Muscle of leg (tissue), 11 donors: ENCODE results near the gene MYO7B. TPM values are rescaled to one million over a fixed set of nuclear protein-coding genes. Genes with fewer than 3 reads are reported as not detected.
A peak's percentile ranks its signal among the peaks of the same experiment; 100 is the strongest.

Experiments used
- DNase-seq: peaks from one replicate; pipeline ENCODE4 v3.0.0; 2013
- H3K27ac ChIP-seq: one replicate; pipeline ENCODE4 v1.5.1; 2013; ENCODE audit warnings: mild to moderate bottlenecking, low read length, control low read depth
- H3K27me3 ChIP-seq: one replicate; pipeline ENCODE4 v1.6.1; 2013; ENCODE audit warnings: low read length; ENCODE audit not compliant: control insufficient read depth, insufficient read depth
- H3K36me3 ChIP-seq: one replicate; pipeline ENCODE4 v1.6.1; 2013; ENCODE audit warnings: low read length; ENCODE audit not compliant: control insufficient read depth, insufficient read depth
- H3K4me1 ChIP-seq: one replicate; pipeline ENCODE4 v1.6.1; 2013; ENCODE audit warnings: low read length; ENCODE audit not compliant: control insufficient read depth, insufficient read depth
- H3K4me3 ChIP-seq: one replicate; pipeline ENCODE4 v1.5.1; 2013; ENCODE audit warnings: low read length, control low read depth
- H3K9me3 ChIP-seq: replicated peaks from 2 replicates; pipeline ENCODE4 v1.6.1; 2013; ENCODE audit warnings: low read depth, low read length; ENCODE audit not compliant: control insufficient read depth
- WGBS: methylation state at CpG from one replicate; pipeline ENCODE4 v1.1.5; 2013; ENCODE audit warnings: missing lambda C conversion rate; ENCODE audit not compliant: insufficient coverage; 5-methylcytosine and 5-hydroxymethylcytosine counted together
- polyA plus RNA-seq, 8 donors: library from polyadenylated mRNA; unstranded; fragments of 120-200 nt; gene quantifications; one replicate each; pipeline versions ENCODE4 v1.2.1 to v1.2.3, GENCODE V29; 2013; ENCODE audit warnings: inconsistent platforms in 1 of 8, low replicate concordance in 1 of 8; ENCODE audit not compliant: insufficient read length in 8 of 8, insufficient read depth in 1 of 8
- total RNA-seq: library from RNA; stranded (reverse); fragments of 120-200 nt; gene quantifications from one replicate; pipeline ENCODE4 v1.2.4, GENCODE V29; 2013

The MYO7B gene
- total and polyA plus RNA-seq, 9 donors = 0.31 to 15.1 (median 0.76) TPM

GRCh38 chr2:127563458-127564428, 28.3 kb downstream of the MYO7B start:
- 83% methylated on average over 3 of the region's 14 CpGs for WGBS
- no peak for DNase-seq
- Histone ChIP-seq H3K4me3 (no peak overlapping the region), H3K36me3 (no peaks in the 10 kb centered on the region), H3K27ac (no peak overlapping the region), H3K9me3 (no peaks in the 10 kb centered on the region), H3K4me1 (no peaks in the 10 kb centered on the region), H3K27me3 (peaks cover 7% of the 10 kb centered on the region)

GRCh38 chr2:127564429-127565260, 29.2 kb downstream of the MYO7B start:
- Histone ChIP-seq H3K27ac (no peak overlapping the region), H3K4me1 (peaks cover 6% of the 10 kb centered on the region), H3K27me3 (peaks cover 2% of the 10 kb centered on the region), H3K4me3 (no peak overlapping the region), H3K36me3 (no peaks in the 10 kb centered on the region), H3K9me3 (no peaks in the 10 kb centered on the region)
- DNase-seq = no peak
- 79% methylated on average over 9 of the region's 11 CpGs for WGBS

DNA sequence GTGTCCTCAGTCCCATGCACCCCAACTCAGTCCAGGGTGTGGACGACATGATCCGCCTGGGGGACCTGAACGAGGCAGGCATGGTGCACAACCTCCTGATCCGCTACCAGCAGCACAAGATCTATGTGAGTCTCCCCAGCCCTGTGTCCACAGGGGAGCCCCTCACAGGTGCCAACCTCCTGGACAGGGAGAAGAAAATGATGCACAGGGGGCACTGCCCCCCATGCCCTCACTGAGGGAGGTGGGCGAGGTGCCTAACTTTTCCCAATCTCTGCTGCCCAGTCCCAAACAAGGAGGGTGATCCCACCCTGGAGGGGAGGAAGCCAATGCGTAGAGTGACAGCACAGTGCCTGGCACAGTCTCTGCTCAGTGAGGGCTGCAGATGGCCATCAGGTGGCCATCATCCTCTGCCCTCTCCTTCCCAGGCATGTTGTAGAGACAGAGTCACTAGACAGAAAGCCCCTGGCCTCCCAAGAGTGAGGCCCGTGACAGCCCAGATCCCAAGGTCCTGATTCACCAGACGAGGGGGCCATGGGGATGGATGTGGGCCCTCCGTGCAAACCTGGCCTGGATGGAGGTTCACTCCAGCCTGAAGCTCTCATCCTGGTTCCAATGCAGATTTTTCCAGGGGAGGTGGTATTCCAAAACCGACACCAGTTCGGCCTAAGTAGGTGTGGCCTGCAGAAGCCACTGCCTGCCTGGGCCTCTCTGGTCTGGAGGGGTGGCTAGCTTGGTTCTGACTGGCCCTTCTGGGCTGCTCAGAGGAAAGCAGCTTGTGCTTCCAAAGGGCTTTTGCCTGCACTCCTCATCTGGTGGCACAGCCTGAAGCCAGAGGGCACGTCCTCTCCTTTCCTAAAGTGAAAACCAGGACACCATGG, 30.0 kb downstream of the MYO7B start:
- H3K27me3 ChIP-seq = peaks cover 6% of the 10 kb centered on the region
- 79% methylated on average over 7 of the region's 12 CpGs for WGBS
- H3K4me3 ChIP-seq = no peak overlapping the region
- H3K27ac ChIP-seq = no peak overlapping the region
- peaks cover 10% of the 10 kb centered on the region for H3K4me1 ChIP-seq
- no peaks in the 10 kb centered on the region for H3K36me3 ChIP-seq
- DNase-seq = no peak
- H3K9me3 ChIP-seq = no peaks in the 10 kb centered on the region

- Histone ChIP-seq H3K27me3 (peaks cover 6% of the 10 kb centered on the region), H3K9me3 (no peaks in the 10 kb centered on the region), H3K36me3 (no peaks in the 10 kb centered on the region), H3K4me3 (no peak overlapping the region), H3K4me1 (peaks cover 10% of the 10 kb centered on the region), H3K27ac (no peak overlapping the region)
- DNase-seq = no peak
- 87% methylated on average over 4 of the region's 5 CpGs for WGBS
Measured at GRCh38 chr2:127566139-127566417, 30.6 kb downstream of the MYO7B start.

DNA sequence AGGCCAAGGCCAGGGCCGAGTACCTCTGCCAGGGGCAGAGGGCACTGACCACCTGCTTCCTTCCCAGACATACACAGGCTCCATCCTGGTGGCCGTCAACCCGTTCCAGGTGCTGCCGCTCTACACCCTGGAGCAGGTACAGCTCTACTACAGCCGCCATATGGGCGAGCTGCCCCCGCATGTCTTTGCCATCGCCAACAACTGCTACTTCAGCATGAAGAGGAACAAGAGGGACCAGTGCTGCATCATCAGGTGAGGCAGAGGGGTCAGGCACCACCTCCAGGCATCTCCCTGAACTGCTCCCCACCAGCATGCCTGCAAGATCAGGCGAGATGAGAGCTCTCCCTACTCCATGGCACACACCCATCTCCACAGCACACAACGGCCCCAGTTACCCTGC, 31.1 kb downstream of the MYO7B start:
- Histone ChIP-seq H3K4me3 (no peak overlapping the region), H3K4me1 (peaks cover 10% of the 10 kb centered on the region), H3K36me3 (no peaks in the 10 kb centered on the region), H3K27ac (no peak overlapping the region), H3K27me3 (peaks cover 6% of the 10 kb centered on the region), H3K9me3 (no peaks in the 10 kb centered on the region)
- 81% methylated on average over 10 of the region's 10 CpGs for WGBS
- DNase-seq = no peak

DNA sequence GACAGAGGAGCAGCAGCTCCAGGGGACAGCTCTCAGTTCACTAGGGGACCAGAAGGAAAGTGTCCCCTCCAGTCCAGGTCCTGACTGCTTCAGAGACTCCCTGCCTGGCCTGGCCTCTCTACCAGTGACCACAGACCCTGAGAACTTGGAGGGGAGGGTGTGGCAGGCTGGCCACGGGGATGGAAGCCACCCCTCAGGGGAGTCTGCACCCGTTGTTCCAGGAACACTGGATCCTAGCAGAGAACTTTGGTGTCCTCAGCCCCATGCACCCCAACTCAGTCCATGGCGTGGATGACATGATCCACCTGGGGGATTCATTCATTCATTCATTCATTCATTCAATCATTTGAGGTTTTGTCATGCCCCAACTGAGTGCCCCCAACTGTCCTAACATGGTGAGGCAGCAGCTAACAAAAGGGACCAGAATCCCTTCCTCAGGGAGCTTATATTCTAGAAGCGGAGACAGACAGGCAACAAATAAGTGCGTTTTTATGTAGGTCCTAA, 31.9 kb downstream of the MYO7B start:
- H3K4me3 ChIP-seq = no peak overlapping the region
- no peak for DNase-seq
- H3K9me3 ChIP-seq = no peaks in the 10 kb centered on the region
- no peak overlapping the region for H3K27ac ChIP-seq
- no peaks in the 10 kb centered on the region for H3K36me3 ChIP-seq
- 60% methylated on average over 5 of the region's 5 CpGs for WGBS
- H3K4me1 ChIP-seq = peaks cover 10% of the 10 kb centered on the region
- H3K27me3 ChIP-seq = peaks cover 6% of the 10 kb centered on the region

GRCh38 chr2:127568128-127568527, 32.6 kb downstream of the MYO7B start:
- no peak overlapping the region for H3K4me3 ChIP-seq
- H3K27ac ChIP-seq = no peak overlapping the region
- H3K4me1 ChIP-seq = peaks cover 10% of the 10 kb centered on the region
- H3K9me3 ChIP-seq = no peaks in the 10 kb centered on the region
- no peaks in the 10 kb centered on the region for H3K36me3 ChIP-seq
- WGBS = 74% methylated on average over 4 of the region's 6 CpGs
- DNase-seq = no peak
- H3K27me3 ChIP-seq = peaks cover 6% of the 10 kb centered on the region

DNA sequence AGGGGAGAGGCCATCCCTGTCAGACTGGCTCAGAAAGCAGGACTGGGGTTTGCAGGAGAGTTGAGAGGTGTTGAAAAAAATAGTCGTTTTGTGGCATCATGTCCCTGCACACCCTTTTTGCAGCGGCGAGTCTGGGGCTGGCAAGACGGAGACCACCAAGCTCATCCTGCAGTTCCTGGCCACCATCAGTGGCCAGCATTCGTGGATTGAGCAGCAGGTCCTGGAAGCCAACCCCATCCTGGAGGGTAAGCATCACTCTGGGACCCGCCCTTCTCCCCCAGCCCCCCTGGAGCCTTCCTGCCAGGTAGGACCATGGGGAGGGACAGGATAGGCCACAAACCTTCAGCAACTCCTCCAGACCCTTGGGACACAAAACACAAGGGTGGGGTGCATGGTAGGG, 34.2 kb downstream of the MYO7B start:
- Histone ChIP-seq H3K27ac (no peak overlapping the region), H3K4me3 (no peak overlapping the region), H3K4me1 (peaks cover 10% of the 10 kb centered on the region), H3K27me3 (peaks cover 6% of the 10 kb centered on the region), H3K9me3 (no peaks in the 10 kb centered on the region), H3K36me3 (no peaks in the 10 kb centered on the region)
- 54% methylated on average over 5 of the region's 6 CpGs for WGBS
- no peak for DNase-seq

DNA sequence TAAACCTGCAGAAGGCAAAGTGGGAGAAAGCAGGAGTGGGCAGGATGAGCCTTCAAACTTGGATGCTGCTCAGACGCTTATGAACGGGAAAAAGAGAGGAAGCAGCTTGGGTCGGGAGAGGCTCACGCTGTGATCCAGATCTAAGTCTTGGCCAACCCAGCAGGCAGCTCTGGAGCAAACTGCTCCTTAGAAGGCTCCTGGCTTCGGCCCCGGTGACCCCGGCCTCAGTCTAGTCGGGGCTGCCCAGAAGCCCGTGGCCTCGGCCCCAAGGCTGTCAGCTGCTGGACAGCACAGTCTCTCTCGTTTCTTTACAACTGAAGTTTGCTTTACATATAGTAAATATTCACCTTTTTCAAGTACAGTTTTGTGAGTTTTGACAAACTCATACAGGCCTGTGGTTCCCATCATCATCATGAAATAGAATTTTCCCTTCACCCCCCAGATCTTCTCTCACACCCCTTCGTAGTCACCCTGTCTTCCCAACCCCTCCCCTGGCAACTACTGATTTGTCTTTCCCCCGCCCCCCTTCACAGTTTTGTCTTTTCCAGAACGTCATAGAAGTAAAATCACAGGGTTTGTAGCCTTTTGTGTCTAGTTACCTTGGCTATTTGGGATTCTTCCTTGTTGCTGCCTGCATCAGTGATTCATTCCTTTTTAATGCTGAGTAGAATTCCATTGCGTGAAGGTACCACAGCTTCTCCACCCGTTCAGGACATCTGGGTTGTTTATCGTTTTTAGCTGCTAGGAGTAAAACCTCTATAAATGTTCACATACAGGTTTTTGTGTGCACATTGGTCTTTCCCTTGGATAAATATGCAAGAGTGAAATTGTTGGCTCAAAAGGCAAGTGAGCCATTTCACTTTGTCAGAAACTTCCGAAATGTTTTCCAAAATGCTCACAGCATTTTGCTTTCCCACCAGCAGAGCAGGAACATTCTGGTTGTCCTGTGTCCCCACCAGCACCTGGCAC, 35.1 kb downstream of the MYO7B start:
- no peak overlapping the region for H3K27ac ChIP-seq
- peaks cover 11% of the 10 kb centered on the region for H3K4me1 ChIP-seq
- peaks cover 6% of the 10 kb centered on the region for H3K27me3 ChIP-seq
- WGBS = 33% methylated on average over 10 of the region's 18 CpGs
- no peaks in the 10 kb centered on the region for H3K9me3 ChIP-seq
- H3K36me3 ChIP-seq = no peaks in the 10 kb centered on the region
- no peak overlapping the region for H3K4me3 ChIP-seq
- peak; percentile 58 for DNase-seq
